SK-N-SH treated with all-trans-retinoic acid at 6 μM for 48 hours (cell line): ENCODE results near the gene VWDE.

Source experiments
- ATAC-seq: fragments of 200-7000 bp; cut with Tn5 transposase; 3 replicates; pipeline ENCODE4 v1.9.1; 2020; ENCODE audit warnings: mild to moderate bottlenecking, moderate library complexity
- ARNTL ChIP-seq: fragments of 450-650 bp; formaldehyde crosslinking; IDR thresholded peaks from 2 replicates; pipeline ENCODE4 v1.5.0; 2020; ENCODE audit warnings: low read depth, mild to moderate bottlenecking, moderate library complexity, borderline replicate concordance
- BACH2 ChIP-seq: fragments of 250-450 bp; sonication (Bioruptor Pico); IDR thresholded peaks from 2 replicates; pipeline ENCODE4 v1.9.0; 2021; ENCODE audit warnings: mild to moderate bottlenecking, borderline replicate concordance
- ESRRG ChIP-seq: fragments of 250-450 bp; sonication (Bioruptor Pico); IDR thresholded peaks from 2 replicates; pipeline ENCODE4 v1.6.1; 2021; ENCODE audit warnings: mild to moderate bottlenecking
- GLIS3 ChIP-seq: fragments of 250-450 bp; sonication (Bioruptor Pico); IDR thresholded peaks from 2 replicates; pipeline ENCODE4 v1.5.0; 2020; ENCODE audit warnings: mild to moderate bottlenecking, moderate library complexity
- ISL1 ChIP-seq: fragments of 250-450 bp; sonication (Bioruptor Pico); IDR thresholded peaks from 2 replicates; pipeline ENCODE4 v2.1.2; 2022; ENCODE audit warnings: mild to moderate bottlenecking, moderate library complexity
- OSR1 ChIP-seq: fragments of 250-450 bp; sonication (Bioruptor Pico); IDR thresholded peaks from 2 replicates; pipeline ENCODE4 v1.8.0; 2022; ENCODE audit warnings: moderate library complexity, mild to moderate bottlenecking, inconsistent platforms
- PPARA ChIP-seq: fragments of 250-450 bp; sonication (Bioruptor Pico); IDR thresholded peaks from 2 replicates; pipeline ENCODE4 v1.5.0; 2020; ENCODE audit warnings: mild to moderate bottlenecking, borderline replicate concordance
- RARB ChIP-seq: fragments of 250-450 bp; sonication (Bioruptor Pico); IDR thresholded peaks from 2 replicates; pipeline ENCODE4 v1.8.0; 2021; ENCODE audit warnings: mild to moderate bottlenecking, moderate library complexity
- SNAI2 ChIP-seq: fragments of 250-450 bp; sonication (Bioruptor Pico); IDR thresholded peaks from 2 replicates; pipeline ENCODE4 v1.5.0; 2020; ENCODE audit warnings: mild to moderate bottlenecking, moderate library complexity
- TCF4 ChIP-seq: fragments of 250-450 bp; sonication (Bioruptor Pico); IDR thresholded peaks from 2 replicates; pipeline ENCODE4 v1.8.0; 2021; ENCODE audit warnings: mild to moderate bottlenecking, moderate library complexity, borderline replicate concordance
- TOX ChIP-seq: fragments of 250-450 bp; sonication (Bioruptor Pico); IDR thresholded peaks from 2 replicates; pipeline ENCODE4 v1.8.0; 2021; ENCODE audit warnings: mild to moderate bottlenecking, moderate library complexity, borderline replicate concordance
- ZFP3 ChIP-seq: fragments of 250-450 bp; sonication (Bioruptor Pico); IDR thresholded peaks from 2 replicates; pipeline ENCODE4 v1.5.0; 2020; ENCODE audit warnings: mild to moderate bottlenecking, moderate library complexity
- ZFP30 ChIP-seq: fragments of 450-650 bp; formaldehyde crosslinking; IDR thresholded peaks from 2 replicates; pipeline ENCODE4 v1.5.0; 2022; ENCODE audit warnings: mild to moderate bottlenecking, moderate library complexity
- ZNF565 ChIP-seq: fragments of 450-650 bp; formaldehyde crosslinking; conservative IDR thresholded peaks from 2 replicates; pipeline ENCODE4 v1.5.0; 2020; ENCODE audit warnings: low read depth, mild to moderate bottlenecking, moderate library complexity
- ZNF70 ChIP-seq: fragments of 450-650 bp; formaldehyde crosslinking; IDR thresholded peaks from 2 replicates; pipeline ENCODE4 v1.5.0; 2020; ENCODE audit warnings: mild to moderate bottlenecking, moderate library complexity
- ZNF8 ChIP-seq: fragments of 450-650 bp; formaldehyde crosslinking; IDR thresholded peaks from 2 replicates; pipeline ENCODE4 v1.5.0; 2020; ENCODE audit warnings: mild to moderate bottlenecking, moderate library complexity
- TF ChIP-seq, protein P1 (sequence below): fragments of 250-450 bp; sonication (Bioruptor Pico); IDR thresholded peaks from 2 replicates; pipeline ENCODE4 v1.8.0; 2021; ENCODE audit warnings: low read depth, mild to moderate bottlenecking, moderate library complexity, borderline replicate concordance
- TF ChIP-seq, protein P2 (sequence below): fragments of 250-450 bp; sonication (Bioruptor Pico); IDR thresholded peaks from 2 replicates; pipeline ENCODE4 v1.5.0; 2020; ENCODE audit warnings: mild to moderate bottlenecking, moderate library complexity
- TF ChIP-seq, protein P3 (sequence below): fragments of 250-450 bp; sonication (Bioruptor Pico); IDR thresholded peaks from 2 replicates; pipeline ENCODE4 v1.5.1; 2021; ENCODE audit warnings: mild to moderate bottlenecking, moderate library complexity
- TF ChIP-seq, protein P4 (sequence below): fragments of 250-450 bp; sonication (Bioruptor Pico); IDR thresholded peaks from 2 replicates; pipeline ENCODE4 v1.5.1; 2020; ENCODE audit warnings: low read depth, mild to moderate bottlenecking, moderate library complexity
- TF ChIP-seq, protein P5 (sequence below): fragments of 250-450 bp; sonication (Bioruptor Pico); IDR thresholded peaks from 2 replicates; pipeline ENCODE4 v1.8.0; 2020; ENCODE audit warnings: mild to moderate bottlenecking, moderate library complexity, borderline replicate concordance

Gene VWDE

DNA sequence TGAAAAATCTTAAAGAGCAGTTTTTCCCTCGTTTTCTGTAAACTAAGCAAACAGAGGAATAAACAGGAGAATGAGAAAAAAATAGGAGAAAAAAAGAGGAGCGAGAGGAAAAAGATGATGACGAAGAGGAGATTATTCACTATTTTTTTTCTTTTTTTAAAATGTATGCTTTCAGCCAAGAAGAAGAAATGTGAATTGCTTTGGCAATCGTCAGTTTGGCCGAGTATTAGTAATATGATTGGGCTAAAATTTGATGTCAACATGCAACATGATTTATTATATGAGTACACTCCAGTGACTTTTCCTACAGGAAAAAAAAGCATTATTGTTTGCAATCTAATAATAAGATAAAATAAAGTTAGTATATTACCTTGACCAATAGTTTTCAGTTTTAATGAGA lies 26.3 kb downstream of the VWDE start:
- no peak for TF ChIP-seq GLIS3
- TF ChIP-seq, protein P1, sequence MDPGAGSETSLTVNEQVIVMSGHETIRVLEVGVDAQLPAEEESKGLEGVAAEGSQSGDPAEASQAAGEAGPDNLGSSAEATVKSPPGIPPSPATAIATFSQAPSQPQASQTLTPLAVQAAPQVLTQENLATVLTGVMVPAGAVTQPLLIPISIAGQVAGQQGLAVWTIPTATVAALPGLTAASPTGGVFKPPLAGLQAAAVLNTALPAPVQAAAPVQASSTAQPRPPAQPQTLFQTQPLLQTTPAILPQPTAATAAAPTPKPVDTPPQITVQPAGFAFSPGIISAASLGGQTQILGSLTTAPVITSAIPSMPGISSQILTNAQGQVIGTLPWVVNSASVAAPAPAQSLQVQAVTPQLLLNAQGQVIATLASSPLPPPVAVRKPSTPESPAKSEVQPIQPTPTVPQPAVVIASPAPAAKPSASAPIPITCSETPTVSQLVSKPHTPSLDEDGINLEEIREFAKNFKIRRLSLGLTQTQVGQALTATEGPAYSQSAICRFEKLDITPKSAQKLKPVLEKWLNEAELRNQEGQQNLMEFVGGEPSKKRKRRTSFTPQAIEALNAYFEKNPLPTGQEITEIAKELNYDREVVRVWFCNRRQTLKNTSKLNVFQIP (CRISPR knock-in tag), result no peak
- TF ChIP-seq ZNF8 (CRISPR knock-in tag), result no peak
- TF ChIP-seq ARNTL, result no peak
- TF ChIP-seq ESRRG, result no peak
- TF ChIP-seq, protein P2, sequence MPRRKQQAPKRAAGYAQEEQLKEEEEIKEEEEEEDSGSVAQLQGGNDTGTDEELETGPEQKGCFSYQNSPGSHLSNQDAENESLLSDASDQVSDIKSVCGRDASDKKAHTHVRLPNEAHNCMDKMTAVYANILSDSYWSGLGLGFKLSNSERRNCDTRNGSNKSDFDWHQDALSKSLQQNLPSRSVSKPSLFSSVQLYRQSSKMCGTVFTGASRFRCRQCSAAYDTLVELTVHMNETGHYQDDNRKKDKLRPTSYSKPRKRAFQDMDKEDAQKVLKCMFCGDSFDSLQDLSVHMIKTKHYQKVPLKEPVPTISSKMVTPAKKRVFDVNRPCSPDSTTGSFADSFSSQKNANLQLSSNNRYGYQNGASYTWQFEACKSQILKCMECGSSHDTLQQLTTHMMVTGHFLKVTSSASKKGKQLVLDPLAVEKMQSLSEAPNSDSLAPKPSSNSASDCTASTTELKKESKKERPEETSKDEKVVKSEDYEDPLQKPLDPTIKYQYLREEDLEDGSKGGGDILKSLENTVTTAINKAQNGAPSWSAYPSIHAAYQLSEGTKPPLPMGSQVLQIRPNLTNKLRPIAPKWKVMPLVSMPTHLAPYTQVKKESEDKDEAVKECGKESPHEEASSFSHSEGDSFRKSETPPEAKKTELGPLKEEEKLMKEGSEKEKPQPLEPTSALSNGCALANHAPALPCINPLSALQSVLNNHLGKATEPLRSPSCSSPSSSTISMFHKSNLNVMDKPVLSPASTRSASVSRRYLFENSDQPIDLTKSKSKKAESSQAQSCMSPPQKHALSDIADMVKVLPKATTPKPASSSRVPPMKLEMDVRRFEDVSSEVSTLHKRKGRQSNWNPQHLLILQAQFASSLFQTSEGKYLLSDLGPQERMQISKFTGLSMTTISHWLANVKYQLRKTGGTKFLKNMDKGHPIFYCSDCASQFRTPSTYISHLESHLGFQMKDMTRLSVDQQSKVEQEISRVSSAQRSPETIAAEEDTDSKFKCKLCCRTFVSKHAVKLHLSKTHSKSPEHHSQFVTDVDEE, result no peak
- no peak for TF ChIP-seq TCF4 (CRISPR knock-in tag)
- no peak for TF ChIP-seq OSR1
- no peak for TF ChIP-seq ZFP30 (CRISPR knock-in tag)
- TF ChIP-seq, protein P3, sequence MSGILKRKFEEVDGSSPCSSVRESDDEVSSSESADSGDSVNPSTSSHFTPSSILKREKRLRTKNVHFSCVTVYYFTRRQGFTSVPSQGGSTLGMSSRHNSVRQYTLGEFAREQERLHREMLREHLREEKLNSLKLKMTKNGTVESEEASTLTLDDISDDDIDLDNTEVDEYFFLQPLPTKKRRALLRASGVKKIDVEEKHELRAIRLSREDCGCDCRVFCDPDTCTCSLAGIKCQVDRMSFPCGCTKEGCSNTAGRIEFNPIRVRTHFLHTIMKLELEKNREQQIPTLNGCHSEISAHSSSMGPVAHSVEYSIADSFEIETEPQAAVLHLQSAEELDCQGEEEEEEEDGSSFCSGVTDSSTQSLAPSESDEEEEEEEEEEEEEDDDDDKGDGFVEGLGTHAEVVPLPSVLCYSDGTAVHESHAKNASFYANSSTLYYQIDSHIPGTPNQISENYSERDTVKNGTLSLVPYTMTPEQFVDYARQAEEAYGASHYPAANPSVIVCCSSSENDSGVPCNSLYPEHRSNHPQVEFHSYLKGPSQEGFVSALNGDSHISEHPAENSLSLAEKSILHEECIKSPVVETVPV (CRISPR knock-in tag), result no peak
- no peak for TF ChIP-seq SNAI2 (CRISPR knock-in tag)
- no peak for TF ChIP-seq ZFP3
- no peak for TF ChIP-seq BACH2
- no peak for TF ChIP-seq PPARA (CRISPR knock-in tag)
- TF ChIP-seq ZNF565, result no peak
- no peak for TF ChIP-seq TOX (CRISPR knock-in tag)
- TF ChIP-seq, protein P4, sequence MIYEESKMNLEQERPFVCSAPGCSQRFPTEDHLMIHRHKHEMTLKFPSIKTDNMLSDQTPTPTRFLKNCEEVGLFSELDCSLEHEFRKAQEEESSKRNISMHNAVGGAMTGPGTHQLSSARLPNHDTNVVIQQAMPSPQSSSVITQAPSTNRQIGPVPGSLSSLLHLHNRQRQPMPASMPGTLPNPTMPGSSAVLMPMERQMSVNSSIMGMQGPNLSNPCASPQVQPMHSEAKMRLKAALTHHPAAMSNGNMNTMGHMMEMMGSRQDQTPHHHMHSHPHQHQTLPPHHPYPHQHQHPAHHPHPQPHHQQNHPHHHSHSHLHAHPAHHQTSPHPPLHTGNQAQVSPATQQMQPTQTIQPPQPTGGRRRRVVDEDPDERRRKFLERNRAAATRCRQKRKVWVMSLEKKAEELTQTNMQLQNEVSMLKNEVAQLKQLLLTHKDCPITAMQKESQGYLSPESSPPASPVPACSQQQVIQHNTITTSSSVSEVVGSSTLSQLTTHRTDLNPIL (CRISPR knock-in tag), result no peak
- TF ChIP-seq, all 23 proteins: peak for 0
- ATAC-seq, result no peak

DNA sequence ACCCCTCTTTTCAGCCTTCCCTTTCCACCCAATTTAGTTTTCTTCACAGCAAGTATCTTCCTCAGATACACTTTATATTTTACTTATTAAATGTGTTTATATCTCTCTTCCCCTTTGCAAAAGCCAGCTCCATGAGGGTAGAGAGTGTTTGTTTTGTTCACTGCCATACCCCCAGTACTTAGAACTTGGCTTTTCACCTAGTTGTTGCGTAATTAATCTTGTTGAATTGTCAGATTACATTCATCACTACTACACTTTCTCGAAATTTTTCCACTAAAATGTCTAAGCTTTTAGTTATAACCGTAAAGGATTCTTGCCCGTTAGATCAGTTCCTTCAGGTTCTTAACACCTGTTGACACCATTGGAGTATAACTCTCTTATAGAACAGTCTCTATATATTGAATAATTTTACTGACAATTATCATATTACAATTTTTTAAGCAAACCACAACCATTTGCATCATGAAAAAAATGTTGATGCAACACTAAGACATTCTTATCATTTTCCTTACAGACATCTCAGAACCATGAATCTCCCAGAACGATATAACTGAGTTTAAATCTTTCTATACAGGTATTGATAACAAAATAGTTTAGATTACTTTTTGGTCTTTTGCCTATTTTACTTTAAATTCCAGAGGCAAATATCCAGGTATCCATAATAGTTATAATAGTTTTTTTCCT lies 29.9 kb downstream of the VWDE start:
- TF ChIP-seq ZNF565 (no peak), RARB (no peak), ZFP30 (CRISPR knock-in tag) (no peak), ISL1 (CRISPR knock-in tag) (no peak), ZNF70 (CRISPR knock-in tag) (no peak), GLIS3 (no peak), ESRRG (no peak)
- TF ChIP-seq, protein P1 (CRISPR knock-in tag), result no peak
- TF ChIP-seq, protein P4 (CRISPR knock-in tag), result no peak
- TF ChIP-seq, protein P5, sequence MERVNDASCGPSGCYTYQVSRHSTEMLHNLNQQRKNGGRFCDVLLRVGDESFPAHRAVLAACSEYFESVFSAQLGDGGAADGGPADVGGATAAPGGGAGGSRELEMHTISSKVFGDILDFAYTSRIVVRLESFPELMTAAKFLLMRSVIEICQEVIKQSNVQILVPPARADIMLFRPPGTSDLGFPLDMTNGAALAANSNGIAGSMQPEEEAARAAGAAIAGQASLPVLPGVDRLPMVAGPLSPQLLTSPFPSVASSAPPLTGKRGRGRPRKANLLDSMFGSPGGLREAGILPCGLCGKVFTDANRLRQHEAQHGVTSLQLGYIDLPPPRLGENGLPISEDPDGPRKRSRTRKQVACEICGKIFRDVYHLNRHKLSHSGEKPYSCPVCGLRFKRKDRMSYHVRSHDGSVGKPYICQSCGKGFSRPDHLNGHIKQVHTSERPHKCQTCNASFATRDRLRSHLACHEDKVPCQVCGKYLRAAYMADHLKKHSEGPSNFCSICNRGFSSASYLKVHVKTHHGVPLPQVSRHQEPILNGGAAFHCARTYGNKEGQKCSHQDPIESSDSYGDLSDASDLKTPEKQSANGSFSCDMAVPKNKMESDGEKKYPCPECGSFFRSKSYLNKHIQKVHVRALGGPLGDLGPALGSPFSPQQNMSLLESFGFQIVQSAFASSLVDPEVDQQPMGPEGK (CRISPR knock-in tag), result no peak
- ATAC-seq, result no peak
